Upper lobe of left lung (tissue), 4 donors: ENCODE results near the gene SERINC2.

ENCODE experiments used
- EP300 ChIP-seq, 4 donors: sonication (generic); formaldehyde crosslinking; IDR thresholded peaks; one replicate each; pipeline ENCODE4 v1.5.1; 2017; ENCODE audit warnings: antibody characterized with exemption in 4 of 4, control low read depth in 2 of 4
- POLR2A ChIP-seq, 4 donors: fragments of 450-650 bp; IDR thresholded peaks; one replicate each; pipeline ENCODE4 v1.5.1; 2016 to 2017; ENCODE audit warnings: antibody characterized with exemption in 4 of 4, mild to moderate bottlenecking in 2 of 4
- POLR2AphosphoS5 ChIP-seq, 2 donors: sonication (generic); formaldehyde crosslinking; IDR thresholded peaks; one replicate each; pipeline ENCODE4 v1.5.1; 2017; ENCODE audit warnings: antibody characterized with exemption in 2 of 2
- TF ChIP-seq, protein P1 (sequence below), 6 experiments: fragments of 450-650 bp in 4 of 6; fragments of 200-600 bp in 2 of 6; sonication (generic) in 2 of 6; IDR thresholded peaks; one replicate each; pipeline ENCODE4 v1.5.1; 2016 to 2019; ENCODE audit warnings: antibody characterized with exemption in 6 of 6

DNA sequence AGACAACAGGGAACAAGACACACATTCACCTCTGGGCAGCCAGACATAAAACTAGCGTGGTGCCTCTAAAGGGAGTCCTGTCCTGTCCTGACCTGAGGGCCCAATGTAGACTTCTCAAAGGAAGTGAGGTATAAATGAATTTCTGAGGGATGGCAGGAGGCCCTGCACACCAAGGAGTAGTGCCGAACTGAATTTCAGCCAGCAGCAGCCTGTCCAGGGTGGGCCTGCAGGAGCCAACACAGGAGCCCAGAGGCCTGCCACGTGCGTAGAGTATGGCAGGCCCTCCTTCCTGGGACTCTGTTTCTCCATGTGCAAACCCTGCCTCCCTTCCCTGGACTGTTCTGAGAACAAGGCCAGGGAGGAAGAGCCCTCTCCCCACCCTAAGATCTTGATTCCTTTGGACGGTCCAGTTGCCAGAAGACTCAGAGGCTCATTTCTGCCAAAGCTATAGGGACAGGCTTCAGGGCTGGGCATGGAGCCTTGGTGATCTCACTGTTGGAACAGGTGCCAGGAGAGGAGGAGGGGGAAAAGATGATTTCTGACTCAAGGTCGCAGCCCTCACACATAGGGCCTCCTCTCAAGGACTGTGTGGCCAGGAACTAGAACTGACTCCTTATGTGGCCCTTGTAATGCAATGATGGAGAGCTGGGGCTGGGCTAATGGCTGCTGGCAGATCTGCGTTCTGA lies 38.4 kb upstream of the SERINC2 start:
- TF ChIP-seq, protein P1, sequence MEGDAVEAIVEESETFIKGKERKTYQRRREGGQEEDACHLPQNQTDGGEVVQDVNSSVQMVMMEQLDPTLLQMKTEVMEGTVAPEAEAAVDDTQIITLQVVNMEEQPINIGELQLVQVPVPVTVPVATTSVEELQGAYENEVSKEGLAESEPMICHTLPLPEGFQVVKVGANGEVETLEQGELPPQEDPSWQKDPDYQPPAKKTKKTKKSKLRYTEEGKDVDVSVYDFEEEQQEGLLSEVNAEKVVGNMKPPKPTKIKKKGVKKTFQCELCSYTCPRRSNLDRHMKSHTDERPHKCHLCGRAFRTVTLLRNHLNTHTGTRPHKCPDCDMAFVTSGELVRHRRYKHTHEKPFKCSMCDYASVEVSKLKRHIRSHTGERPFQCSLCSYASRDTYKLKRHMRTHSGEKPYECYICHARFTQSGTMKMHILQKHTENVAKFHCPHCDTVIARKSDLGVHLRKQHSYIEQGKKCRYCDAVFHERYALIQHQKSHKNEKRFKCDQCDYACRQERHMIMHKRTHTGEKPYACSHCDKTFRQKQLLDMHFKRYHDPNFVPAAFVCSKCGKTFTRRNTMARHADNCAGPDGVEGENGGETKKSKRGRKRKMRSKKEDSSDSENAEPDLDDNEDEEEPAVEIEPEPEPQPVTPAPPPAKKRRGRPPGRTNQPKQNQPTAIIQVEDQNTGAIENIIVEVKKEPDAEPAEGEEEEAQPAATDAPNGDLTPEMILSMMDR (IDR thresholded peaks at IDR 0.05), result no peak
- TF ChIP-seq POLR2AphosphoS5 (IDR thresholded peaks at IDR 0.05), result no peak
- no peak for TF ChIP-seq POLR2A (IDR thresholded peaks at IDR 0.05)
- TF ChIP-seq EP300 (IDR thresholded peaks at IDR 0.05), result no peak
